GM23338 (cell line): ENCODE measurements around the gene UXS1. TPM values are rescaled to one million over a fixed set of nuclear protein-coding genes. Genes with fewer than 3 reads are reported as not detected.

Experiments used
- ATAC-seq: fragments of 200-7000 bp; cut with Tn5 transposase; 3 replicates; pipeline ENCODE4 v1.9.1; 2020
- DNase-seq: peaks from one replicate; pipeline ENCODE4 v3.0.0-alpha.2; 2015; ENCODE audit warnings: low spot score
- H2AFZ ChIP-seq: fragments of 200-600 bp; sonication (generic); 2 replicates; pipeline ENCODE4 v1.8.0; 2016; ENCODE audit warnings: antibody characterized with exemption, mild to moderate bottlenecking, moderate library complexity
- H3F3A ChIP-seq: fragments of 200-600 bp; sonication (generic); replicated peaks from 2 replicates; pipeline ENCODE4 v1.8.0; 2017; ENCODE audit warnings: antibody characterized with exemption, mixed run types, low read depth
- H3K27ac ChIP-seq: fragments of 200-600 bp; sonication (generic); 2 replicates; pipeline ENCODE4 v1.6.1; 2016; ENCODE audit warnings: low read depth
- H3K27me3 ChIP-seq: fragments of 200-600 bp; sonication (generic); 2 replicates; pipeline ENCODE4 v1.8.0; 2016; ENCODE audit warnings: mild to moderate bottlenecking, mixed run types, moderate library complexity; ENCODE audit not compliant: insufficient read depth
- H3K36me3 ChIP-seq: fragments of 200-600 bp; sonication (generic); 2 replicates; pipeline ENCODE4 v1.8.0; 2016; ENCODE audit warnings: mild to moderate bottlenecking; ENCODE audit not compliant: insufficient read depth
- H3K4me1 ChIP-seq: fragments of 200-600 bp; sonication (generic); 2 replicates; pipeline ENCODE4 v1.8.0; 2016; ENCODE audit warnings: mild to moderate bottlenecking, moderate library complexity; ENCODE audit not compliant: insufficient read depth
- H3K4me2 ChIP-seq: fragments of 200-600 bp; sonication (generic); 2 replicates; pipeline ENCODE4 v1.7.1; 2017; ENCODE audit warnings: mixed run types
- H3K4me3 ChIP-seq: fragments of 200-600 bp; sonication (generic); 2 replicates; pipeline ENCODE4 v1.6.1; 2016; ENCODE audit warnings: mixed run types
- H3K79me2 ChIP-seq: fragments of 200-600 bp; sonication (generic); replicated peaks from 2 replicates; pipeline ENCODE4 v1.8.0; 2017; ENCODE audit warnings: mild to moderate bottlenecking; ENCODE audit not compliant: insufficient read depth
- H3K9me2 ChIP-seq: fragments of 200-600 bp; sonication (generic); 2 replicates; pipeline ENCODE4 v1.8.0; 2017; ENCODE audit not compliant: insufficient read depth
- H4K20me1 ChIP-seq: fragments of 200-600 bp; sonication (generic); replicated peaks from 2 replicates; pipeline ENCODE4 v1.8.0; 2017; ENCODE audit warnings: mild to moderate bottlenecking; ENCODE audit not compliant: insufficient read depth
- H3K27ac Mint-ChIP-seq: 2 replicates; pipeline ENCODE4 v1.8.0; 2020; ENCODE audit warnings: inconsistent platforms, mild to moderate bottlenecking, moderate library complexity, mixed read lengths
- H3K27me3 Mint-ChIP-seq: 3 replicates; pipeline ENCODE4 v1.8.0; 2022; ENCODE audit warnings: low read depth, mild to moderate bottlenecking, moderate library complexity, mixed read lengths, inconsistent platforms; ENCODE audit not compliant: insufficient read depth, poor library complexity
- H3K36me3 Mint-ChIP-seq: 3 replicates; pipeline ENCODE4 v1.8.0; 2021; ENCODE audit warnings: low read depth, mild to moderate bottlenecking, inconsistent platforms, moderate library complexity, mixed read lengths
- H3K4me1 Mint-ChIP-seq: 3 replicates; pipeline ENCODE4 v1.8.0; 2020; ENCODE audit warnings: mild to moderate bottlenecking, inconsistent platforms, mixed read lengths
- H3K4me3 Mint-ChIP-seq: 3 replicates; pipeline ENCODE4 v1.8.0; 2021; ENCODE audit warnings: moderate library complexity, mild to moderate bottlenecking, inconsistent platforms, mixed read lengths
- H3K9me3 Mint-ChIP-seq: 3 replicates; pipeline ENCODE4 v1.8.0; 2020; ENCODE audit warnings: moderate library complexity, mild to moderate bottlenecking, inconsistent platforms, mixed read lengths
- CTCF ChIP-seq, 2 experiments: fragments of 200-600 bp in 1 of 2; sonication (generic) in 1 of 2; conservative IDR thresholded peaks; 2 replicates each; pipeline versions ENCODE4 v1.5.1 to v1.6.1; 2016 to 2017; ENCODE audit warnings: antibody characterized with exemption in 2 of 2, low read depth in 2 of 2, mild to moderate bottlenecking in 2 of 2, moderate library complexity in 1 of 2
- ETS1 ChIP-seq: IDR thresholded peaks from 2 replicates; pipeline ENCODE4 v1.6.1; 2016; ENCODE audit warnings: antibody characterized with exemption
- JUNB ChIP-seq: IDR thresholded peaks from one replicate; pipeline ENCODE4 v1.6.1; 2016; ENCODE audit warnings: antibody characterized with exemption; ENCODE audit not compliant: unreplicated experiment
- NANOG ChIP-seq: IDR thresholded peaks from 2 replicates; pipeline ENCODE4 v1.6.1; 2016; ENCODE audit warnings: antibody characterized with exemption, borderline replicate concordance
- STAT1 ChIP-seq: IDR thresholded peaks from one replicate; pipeline ENCODE4 v1.6.1; 2016; ENCODE audit warnings: antibody characterized with exemption; ENCODE audit not compliant: unreplicated experiment
- ZNF331 ChIP-seq: fragments of 250-450 bp; sonication (Bioruptor Pico); IDR thresholded peaks from 2 replicates; pipeline ENCODE4 v1.5.0; 2020; ENCODE audit warnings: low read depth, mild to moderate bottlenecking, moderate library complexity
- ZNF462 ChIP-seq: fragments of 250-450 bp; sonication (Bioruptor Pico); IDR thresholded peaks from 2 replicates; pipeline ENCODE4 v1.5.0; 2020; ENCODE audit warnings: mild to moderate bottlenecking, moderate library complexity
- polyA plus RNA-seq: library from polyadenylated mRNA; unstranded; fragments of >200 nt; fragmentation: Nextera tagmentation; extraction: Ambion mirVana; gene quantifications from 2 replicates; pipeline ENCODE4 v1.2.1, GENCODE V29; 2016
- total RNA-seq: library from RNA; depleted of rRNA; stranded (reverse); fragments of >200 nt; shearing (Covaris generic); gene quantifications from 2 replicates; pipeline ENCODE4 v1.2.3, GENCODE V29; 2014

The UXS1 gene
- total and polyA plus RNA-seq, 2 experiments from 2014 or later, result 48.7 to 131 TPM

GRCh38 chr2:106129592-106129991 is 64.5 kb downstream of the UXS1 start:
- Histone ChIP-seq H3K4me3 (no peak overlapping the region), H4K20me1 (no peaks in the 10 kb centered on the region), H3K9me2 (no peaks in the 10 kb centered on the region), H3F3A (no peaks in the 10 kb centered on the region), H3K27ac (no peak overlapping the region), H3K27me3 (no peaks in the 10 kb centered on the region), H3K36me3 (no peaks in the 10 kb centered on the region), H3K79me2 (peaks cover 30% of the 10 kb centered on the region), H2AFZ (no peak overlapping the region), H3K4me2 (peak overlapping the region; percentile 77), H3K4me1 (peaks cover 12% of the 10 kb centered on the region)
- ATAC-seq (no peak), DNase-seq (no peak)
- Mint-ChIP-seq H3K27me3 (no peaks in the 10 kb centered on the region), H3K4me3 (peak overlapping the region; percentile 56; the same call in 2 of the 3 replicates), H3K4me1 (peaks cover 12% of the 10 kb centered on the region; the same call in 2 of the 3 replicates), H3K36me3 (peaks cover 36% of the 10 kb centered on the region), H3K9me3 (no peaks in the 10 kb centered on the region), H3K27ac (no peak overlapping the region)
- TF ChIP-seq ZNF462 (CRISPR knock-in tag), result no peak

- Mint-ChIP-seq H3K27me3 (no peaks in the 10 kb centered on the region), H3K27ac (no peak overlapping the region)
- H3F3A ChIP-seq, result no peaks in the 10 kb centered on the region
- no peak for TF ChIP-seq ZNF331 (CRISPR knock-in tag)
- no peak for TF ChIP-seq STAT1
- no peak for TF ChIP-seq JUNB
- TF ChIP-seq ETS1, result no peak
- TF ChIP-seq CTCF (conservative IDR thresholded peaks at IDR 0.05; ENCODE audit: low read depth in 2 of 2), result no peak
- no peak for TF ChIP-seq NANOG
These were observed 65.0 kb downstream of the UXS1 start for GRCh38 chr2:106129150-106129549.

More at GRCh38 chr2:106129150-106129549, 65.0 kb downstream of the UXS1 start:
- H4K20me1 ChIP-seq, result no peaks in the 10 kb centered on the region; the same call in 1 of the 2 replicates
- no peak for ATAC-seq
- Mint-ChIP-seq H3K4me1 (peaks cover 12% of the 10 kb centered on the region; the same call in 2 of the 3 replicates), H3K4me3 (no peak overlapping the region), H3K36me3 (peaks cover 36% of the 10 kb centered on the region), H3K9me3 (no peaks in the 10 kb centered on the region)
- no peak overlapping the region for H2AFZ ChIP-seq
- H3K27me3 ChIP-seq, result no peaks in the 10 kb centered on the region
- no peaks in the 10 kb centered on the region for H3K36me3 ChIP-seq
- no peak overlapping the region for H3K27ac ChIP-seq
- H3K4me1 ChIP-seq, result peaks cover 12% of the 10 kb centered on the region
- no peaks in the 10 kb centered on the region for H3K9me2 ChIP-seq
- H3K4me3 ChIP-seq, result no peak overlapping the region
- H3K79me2 ChIP-seq, result peaks cover 30% of the 10 kb centered on the region
- no peak overlapping the region for H3K4me2 ChIP-seq
- DNase-seq, result no peak
